ENCODE results near the gene SLC5A4.
A peak's percentile ranks its signal among the peaks of the same experiment; 100 is the strongest.

Gene SLC5A4

DNA sequence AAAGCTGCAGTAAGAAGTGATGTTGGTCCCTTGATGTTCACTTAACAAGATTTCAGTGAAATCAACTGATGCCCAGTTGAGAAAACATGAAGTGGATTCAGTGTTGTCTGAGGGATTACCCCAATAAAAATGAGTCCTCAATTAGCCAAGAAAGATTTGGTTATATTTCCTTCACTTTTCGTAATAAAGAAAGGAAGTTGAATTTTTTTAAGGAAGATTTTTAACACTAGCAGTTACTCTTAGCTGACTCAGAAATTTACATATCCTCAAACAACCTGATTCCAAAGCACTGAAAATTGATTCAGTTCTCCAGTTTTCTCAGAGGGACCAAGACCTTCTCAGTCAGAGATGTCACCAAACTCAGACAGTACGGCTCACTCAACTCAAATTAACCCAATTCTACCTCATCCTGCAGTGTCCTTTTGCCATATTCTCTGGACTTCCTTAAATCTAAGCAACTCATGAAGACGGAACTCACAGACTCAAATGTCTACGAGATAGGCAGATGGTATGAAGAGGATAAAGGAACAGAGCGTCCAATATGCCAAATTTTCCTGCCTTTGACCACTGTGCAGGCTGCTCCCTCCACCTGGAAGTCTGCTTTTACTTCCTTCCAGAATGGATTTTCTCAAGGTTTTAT lies 22.8 kb downstream of the SLC5A4 start:
- no peak for DNase-seq (ENCODE audit: low spot score)

GRCh38 chr22:32226326-32227104 lies 28.6 kb downstream of the SLC5A4 start:
- DNase-seq (ENCODE audit: low spot score) = no peak

GRCh38 chr22:32222991-32223390 lies 32.2 kb downstream of the SLC5A4 start:
- DNase-seq (ENCODE audit: low spot score) = no peak

GRCh38 chr22:32219026-32219425 lies 36.1 kb downstream of the SLC5A4 start:
- no peak for DNase-seq (ENCODE audit: low spot score)

DNA sequence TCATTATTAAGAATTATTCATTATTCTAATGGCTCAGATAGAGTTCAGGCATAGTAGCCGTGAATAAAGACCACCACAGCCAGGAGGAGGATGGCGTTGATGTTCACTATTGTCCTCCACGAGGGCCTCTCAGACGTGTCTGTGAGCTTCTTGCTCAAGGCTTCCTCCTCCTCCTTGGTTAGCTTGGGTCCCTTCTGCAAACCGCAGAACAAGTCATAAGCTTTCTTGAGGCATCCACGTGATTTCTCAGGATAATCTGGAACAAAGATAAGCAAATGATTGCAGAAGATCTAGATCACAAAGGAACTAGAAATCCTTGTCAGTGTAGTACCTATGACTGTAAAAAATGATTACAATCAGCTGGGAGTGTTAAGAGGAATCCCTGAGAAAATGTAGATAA lies 36.7 kb downstream of the SLC5A4 start:
- no peak for DNase-seq (ENCODE audit: low spot score)

GRCh38 chr22:32217465-32217864 lies 37.7 kb downstream of the SLC5A4 start:
- DNase-seq (ENCODE audit: low spot score) = no peak

DNA sequence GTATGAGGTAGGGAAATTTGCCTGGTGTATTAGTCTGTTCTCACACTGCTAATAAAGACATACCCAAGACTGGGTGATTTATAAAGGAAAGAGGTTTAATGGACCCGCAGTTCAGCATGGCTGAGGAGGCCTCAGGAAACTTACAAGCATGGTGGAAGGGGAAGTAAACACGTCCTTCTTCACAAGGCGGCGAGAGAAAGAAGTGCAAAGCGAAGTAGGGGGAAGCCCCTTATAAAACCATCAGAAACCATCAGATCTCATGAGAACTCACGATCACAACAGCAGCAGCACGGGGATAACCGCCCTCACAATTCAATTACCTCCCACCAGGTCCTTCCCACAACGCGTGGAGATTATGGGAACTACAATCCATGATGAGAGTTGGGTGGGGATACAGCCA lies 38.2 kb downstream of the SLC5A4 start:
- no peak for DNase-seq (ENCODE audit: low spot score)

GRCh38 chr22:32211011-32211410 lies 44.1 kb downstream of the SLC5A4 start:
- DNase-seq (ENCODE audit: low spot score) = no peak

- DNase-seq (ENCODE audit: low spot score) = no peak
Measured at GRCh38 chr22:32208681-32209080, 46.5 kb downstream of the SLC5A4 start.

- DNase-seq (ENCODE audit: low spot score) = no peak
Measured at GRCh38 chr22:32207971-32208480, 47.1 kb downstream of the SLC5A4 start.

DNA sequence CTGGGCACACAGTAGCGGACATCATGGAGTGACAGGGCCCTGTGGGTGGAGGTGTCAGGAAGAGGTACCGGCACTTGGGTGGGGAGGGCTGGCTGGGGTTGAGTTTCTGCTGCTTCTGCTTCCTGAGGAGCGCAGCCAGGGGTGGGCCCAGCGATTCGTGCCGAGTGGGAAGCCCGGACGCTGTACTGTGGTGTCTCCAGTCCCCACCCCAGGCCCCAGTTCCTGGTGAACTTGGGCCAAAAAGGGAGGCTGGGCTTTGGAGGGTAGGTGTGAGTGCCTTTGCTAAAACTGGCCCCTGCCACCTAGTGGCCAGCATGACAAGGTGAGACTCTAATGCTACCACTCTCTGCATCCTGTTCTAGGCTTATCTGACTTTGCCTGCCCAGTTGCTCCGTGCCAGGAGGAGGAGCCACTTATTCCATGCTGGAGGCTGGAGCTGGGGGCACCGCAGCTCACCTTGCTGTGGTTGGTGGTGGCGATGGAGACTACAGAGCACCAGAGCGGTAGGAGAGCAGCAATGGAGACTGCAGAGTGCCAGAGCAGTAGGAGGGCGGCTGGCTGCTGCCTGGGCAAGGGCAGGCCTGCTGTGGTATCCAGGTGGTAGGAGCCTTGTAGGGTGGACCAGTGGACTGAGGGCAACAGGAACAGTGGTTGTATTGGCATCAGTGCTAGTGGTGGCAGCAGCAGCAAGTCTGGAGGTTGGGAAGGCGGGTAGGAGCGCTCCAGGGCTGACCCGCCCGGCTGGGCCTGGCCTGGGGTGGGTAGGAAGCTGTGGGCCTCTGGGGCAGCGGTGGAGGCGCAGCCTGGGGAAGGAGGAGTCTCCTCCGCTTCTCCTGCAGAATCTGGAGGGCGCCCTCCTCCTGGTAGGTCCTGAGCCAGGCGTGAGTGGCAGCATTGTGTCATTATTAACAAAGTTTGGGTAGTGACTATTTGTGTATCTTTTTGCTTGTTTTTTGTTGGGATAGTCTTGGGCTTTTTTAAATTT lies 48.1 kb downstream of the SLC5A4 start:
- no peak for DNase-seq (ENCODE audit: low spot score)

- no peak for DNase-seq (ENCODE audit: low spot score)
Measured at GRCh38 chr22:32205974-32206773, 49.0 kb downstream of the SLC5A4 start.

DNA sequence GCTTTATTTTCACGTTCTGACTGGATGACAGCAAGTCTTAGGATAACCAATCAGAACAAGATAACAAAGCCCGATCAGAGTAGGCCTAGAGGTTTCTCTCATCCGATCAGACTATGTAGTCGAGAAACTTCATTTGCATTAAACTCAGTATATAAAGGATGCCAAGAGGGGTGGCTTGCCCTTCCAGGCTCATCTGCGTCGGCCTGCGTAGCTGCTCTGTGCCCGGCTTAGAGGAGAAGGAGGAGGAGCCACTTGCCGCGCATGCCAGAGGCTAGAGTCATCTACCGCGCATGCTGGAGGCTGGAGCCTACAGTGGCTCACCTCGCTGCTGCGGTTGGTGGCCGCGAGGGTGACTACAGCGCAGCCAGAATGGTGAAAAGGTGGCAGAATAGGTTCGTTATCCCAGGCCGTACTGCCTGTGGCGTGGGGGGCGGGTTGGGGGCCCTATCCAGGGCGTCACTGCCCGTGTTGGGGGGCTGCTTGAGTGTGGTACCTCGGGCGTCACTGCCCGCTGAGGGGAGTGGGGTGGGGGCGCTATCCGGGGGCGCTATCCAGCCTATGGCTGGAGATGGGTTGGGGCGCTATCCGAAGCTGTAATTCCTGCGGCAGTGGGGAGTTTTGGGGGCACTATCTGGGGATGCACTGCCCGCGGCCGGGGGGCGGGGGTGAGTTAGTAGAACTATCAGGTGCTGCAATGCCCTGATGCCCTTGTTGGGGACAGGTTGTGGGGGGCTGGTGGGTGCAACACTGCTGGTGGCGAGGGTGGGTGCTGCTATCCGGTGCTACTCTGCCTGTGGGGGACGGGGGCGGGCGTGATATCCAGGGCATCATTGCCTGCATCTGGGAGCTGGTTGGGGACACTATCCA lies 50.1 kb downstream of the SLC5A4 start, which contains the start of gene RFPL2:
TSS of gene RFPL2 (minus strand) at position 218 of the 867 bp plus-strand sequence. CDS start 2,622 bp downstream, outside the sequence.
- peak; percentile 63 for DNase-seq (ENCODE audit: low spot score)

GRCh38 chr22:32204040-32204855 lies 50.9 kb downstream of the SLC5A4 start:
- no peak for DNase-seq (ENCODE audit: low spot score)

DNA sequence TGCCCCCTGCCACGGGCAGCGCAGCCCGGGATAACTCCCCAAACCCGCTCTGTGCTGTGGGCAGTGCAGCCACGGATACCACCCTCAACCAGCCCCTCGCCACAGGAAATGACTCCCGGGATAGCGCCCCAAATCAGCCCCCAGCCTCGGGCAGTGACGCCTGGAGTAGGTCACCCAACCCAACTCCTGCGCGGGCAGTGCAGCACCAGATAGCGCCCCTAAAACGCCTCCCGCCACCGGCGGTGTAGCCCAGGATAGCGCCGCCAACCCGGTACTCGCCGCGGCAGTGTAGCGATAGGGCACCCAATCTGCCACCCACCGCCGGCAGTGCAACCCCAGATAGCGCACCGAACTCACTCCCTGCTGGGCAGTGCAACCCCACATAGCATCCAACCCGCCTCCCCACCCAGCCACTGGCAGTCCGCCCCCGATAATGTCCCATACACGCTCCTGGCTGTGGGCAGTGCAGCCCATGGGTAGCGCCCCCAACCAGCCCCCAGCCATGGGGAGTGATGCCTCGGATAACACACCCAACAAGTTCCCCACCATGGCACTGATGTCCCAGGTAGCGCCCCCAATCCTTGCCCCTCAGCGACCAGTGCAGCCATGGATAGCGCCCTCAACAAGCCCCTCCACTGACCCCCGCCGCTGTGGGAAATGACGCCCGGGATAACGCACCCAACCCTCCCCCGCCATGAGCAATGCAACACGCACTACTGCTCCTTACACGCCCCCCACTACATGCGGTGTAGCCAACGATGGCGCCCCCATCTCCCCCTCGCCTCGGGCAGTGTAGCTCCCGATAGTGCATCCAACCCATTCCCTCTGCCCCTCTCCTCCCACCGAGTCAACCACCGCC lies 51.7 kb downstream of the SLC5A4 start:
- no peak for DNase-seq (ENCODE audit: low spot score)

- peak; percentile 35 for DNase-seq (ENCODE audit: low spot score)
Measured at GRCh38 chr22:32202539-32203180, 52.5 kb downstream of the SLC5A4 start.

- no peak for DNase-seq (ENCODE audit: low spot score)
Measured at GRCh38 chr22:32202161-32202538, 53.0 kb downstream of the SLC5A4 start.

DNA sequence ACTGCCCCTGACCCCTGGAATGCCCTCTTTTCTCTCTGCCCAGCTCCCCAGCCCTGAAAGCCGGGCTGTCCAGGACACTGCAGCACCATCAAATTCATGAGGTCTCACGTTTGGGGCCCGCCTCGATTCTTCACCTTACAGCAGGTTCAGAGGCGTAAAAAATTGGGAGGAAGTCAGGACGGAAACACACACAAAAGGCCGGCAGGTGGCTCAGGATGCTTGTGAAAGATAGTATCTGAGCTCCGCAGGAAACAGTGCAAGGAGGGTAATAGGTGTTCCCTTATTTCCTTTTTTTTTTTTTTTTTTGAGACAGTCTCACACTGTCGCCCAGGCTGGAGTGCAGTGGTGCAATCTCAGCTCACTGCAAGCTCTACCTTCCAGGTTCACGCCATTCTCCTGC lies 54.4 kb downstream of the SLC5A4 start:
- DNase-seq (ENCODE audit: low spot score) = no peak

All from GM03348 (cell line).